Pancreas (tissue), 10 donors: ENCODE results near the gene LILRB3. TPM values are rescaled to one million over a fixed set of nuclear protein-coding genes. Genes with fewer than 3 reads are reported as not detected.

Source experiments
- ATAC-seq, 4 donors: fragments of 200-7000 bp; cut with Tn5 transposase; one replicate each; pipeline versions ENCODE4 v1.8.0 to v1.9.1; 2020; ENCODE audit warnings: mild to moderate bottlenecking in 4 of 4, moderate library complexity in 4 of 4
- DNase-seq, 6 donors: peaks; one replicate each; pipeline ENCODE4 v3.0.0-alpha.2; 2020
- FAIRE-seq: peaks from 2 replicates; lab custom pipeline; 2012; peaks lifted over from hg19 to GRCh38; lab: Jason Lieb, UNC
- H3K27ac ChIP-seq, 4 donors: fragments of 200-600 bp; sonication (generic); 1 replicate in 3 of 4; 2 replicates in 1 of 4; pipeline versions ENCODE4 v1.5.0 to v1.8.0; 2020
- H3K27me3 ChIP-seq, 4 donors: fragments of 200-600 bp; one replicate each; pipeline ENCODE4 v1.8.0; 2021
- H3K36me3 ChIP-seq, 3 donors: fragments of 200-600 bp; sonication (generic) in 1 of 3; one replicate each; pipeline versions ENCODE4 v1.5.0 to v1.8.0; 2020 to 2021
- H3K4me1 ChIP-seq, 3 donors: fragments of 200-600 bp; one replicate each; pipeline ENCODE4 v1.8.0; 2021
- H3K4me3 ChIP-seq, 4 donors: fragments of 200-600 bp; sonication (generic) in 2 of 4; one replicate each; pipeline versions ENCODE4 v1.5.0 to v1.8.0; 2020 to 2021
- H3K9me3 ChIP-seq, 4 donors: fragments of 200-600 bp; one replicate each; pipeline ENCODE4 v1.8.0; 2021
- WGBS, 2 donors: extraction: QIAGEN DNeasy Blood & Tissue Kit; methylation state at CpG; one replicate each; pipeline ENCODE4 v1.1.7; 2013; 5-methylcytosine and 5-hydroxymethylcytosine counted together
- intact Hi-C, 3 donors: fragments of 100-400 bp; cut with DNase I; formaldehyde crosslinking; loops; one replicate each; pipeline versions ENCODE4 v1.11.1 to v1.14.2; 2022
- polyA plus RNA-seq, 2 donors: library from polyadenylated mRNA; stranded (reverse); fragments of 200-250 nt; gene quantifications; one replicate each; pipeline ENCODE4 v1.2.3, GENCODE V29; 2013
- total RNA-seq, 6 donors: library from RNA; stranded (reverse); fragmentation: NEBNext Ultra II Directional in 4 of 6; extraction: Animal tissue kit (Norgen Biotek cat#: 25700) in 4 of 6; gene quantifications; one replicate each; pipeline versions ENCODE4 v1.2.1 to v1.2.4, GENCODE V29; 2021 to 2023
- TF ChIP-seq, protein P1 (sequence below), 4 donors: fragments of 200-600 bp; sonication (generic) in 3 of 4; IDR thresholded peaks; one replicate each; pipeline versions ENCODE4 v1.5.0 to v1.8.0; 2021; ENCODE audit warnings: antibody characterized with exemption in 4 of 4
- donor health status: healthy with polysubstance abuse.
- donor health status: DM: no; HTN: no; CAD: no; lungs with moderate emphysema.
- donor health status: DM: no; HTN: no; CAD: no.
- donor health status: control.
- donor health status: control.
- donor health status: Bipolar disorder and iron deficiency.
- donor health status: DM: yes; HTN: yes; CAD: no.
- donor health status: DM: no; HTN: no; CAD: no.
- donor health status: DM: no; HTN: no; CAD: no.
- donor health status: DM: yes; HTN: yes; CAD: no.

LILRB3 gene
- total and polyA plus RNA-seq, 8 donors, result 0.47 to 5.6 (median 1.8) TPM

DNA sequence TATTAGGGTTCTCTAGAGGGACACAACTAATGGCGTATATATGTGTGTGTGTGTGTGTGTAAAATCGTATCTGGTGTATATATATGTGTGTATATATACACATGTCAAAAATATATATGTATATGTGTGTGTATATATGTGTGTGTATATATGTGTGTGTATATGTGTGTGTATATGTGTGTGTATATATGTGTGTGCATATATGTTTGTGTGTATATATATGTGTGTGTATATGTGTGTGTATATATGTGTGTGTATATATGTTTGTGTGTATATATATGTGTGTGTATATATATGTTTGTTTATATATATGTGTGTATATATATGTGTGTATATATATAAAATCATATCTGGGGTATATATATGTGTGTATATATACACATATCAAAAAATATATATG is 39.7 kb upstream of the LILRB3 start:
- 52 to 71% methylated on average over 2 of the region's 2 CpGs for WGBS, 2 donors
- no peaks in the 10 kb centered on the region for H3K4me1 ChIP-seq
- intact Hi-C loops, result no loop called here
- H3K27me3 ChIP-seq, result no peaks in the 10 kb centered on the region
- ATAC-seq (no peak), DNase-seq (no peak), FAIRE-seq (peak; percentile 90)
- H3K36me3 ChIP-seq, result no peaks in the 10 kb centered on the region
- H3K9me3 ChIP-seq, result no peaks in the 10 kb centered on the region
- no peak overlapping the region for H3K27ac ChIP-seq
- TF ChIP-seq, protein P1, sequence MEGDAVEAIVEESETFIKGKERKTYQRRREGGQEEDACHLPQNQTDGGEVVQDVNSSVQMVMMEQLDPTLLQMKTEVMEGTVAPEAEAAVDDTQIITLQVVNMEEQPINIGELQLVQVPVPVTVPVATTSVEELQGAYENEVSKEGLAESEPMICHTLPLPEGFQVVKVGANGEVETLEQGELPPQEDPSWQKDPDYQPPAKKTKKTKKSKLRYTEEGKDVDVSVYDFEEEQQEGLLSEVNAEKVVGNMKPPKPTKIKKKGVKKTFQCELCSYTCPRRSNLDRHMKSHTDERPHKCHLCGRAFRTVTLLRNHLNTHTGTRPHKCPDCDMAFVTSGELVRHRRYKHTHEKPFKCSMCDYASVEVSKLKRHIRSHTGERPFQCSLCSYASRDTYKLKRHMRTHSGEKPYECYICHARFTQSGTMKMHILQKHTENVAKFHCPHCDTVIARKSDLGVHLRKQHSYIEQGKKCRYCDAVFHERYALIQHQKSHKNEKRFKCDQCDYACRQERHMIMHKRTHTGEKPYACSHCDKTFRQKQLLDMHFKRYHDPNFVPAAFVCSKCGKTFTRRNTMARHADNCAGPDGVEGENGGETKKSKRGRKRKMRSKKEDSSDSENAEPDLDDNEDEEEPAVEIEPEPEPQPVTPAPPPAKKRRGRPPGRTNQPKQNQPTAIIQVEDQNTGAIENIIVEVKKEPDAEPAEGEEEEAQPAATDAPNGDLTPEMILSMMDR (IDR thresholded peaks at IDR 0.05), result no peak
- H3K4me3 ChIP-seq, result no peak overlapping the region

DNA sequence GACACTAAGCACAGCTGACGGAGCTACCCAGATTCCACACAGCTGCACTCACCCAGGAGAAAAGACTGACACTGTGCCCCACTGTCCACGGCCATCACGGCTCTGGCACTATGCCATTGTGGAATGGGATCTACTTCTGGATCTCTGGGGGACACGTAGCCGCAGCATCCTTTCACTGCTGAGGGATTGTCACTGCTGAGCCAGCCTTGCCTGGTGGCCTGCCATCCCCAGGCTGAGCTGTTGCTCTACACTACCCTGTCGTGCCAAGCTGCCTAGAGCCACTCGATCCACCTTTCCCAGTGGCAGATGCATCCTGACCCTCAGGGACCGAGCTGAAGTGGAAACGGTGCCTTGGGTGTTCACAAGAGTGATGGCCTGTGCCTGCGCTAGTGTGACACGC is 39.3 kb upstream of the LILRB3 start:
- Histone ChIP-seq H3K27me3 (no peaks in the 10 kb centered on the region), H3K36me3 (no peaks in the 10 kb centered on the region), H3K9me3 (no peaks in the 10 kb centered on the region), H3K4me1 (no peaks in the 10 kb centered on the region), H3K4me3 (no peak overlapping the region), H3K27ac (no peak overlapping the region)
- FAIRE-seq (no peak), ATAC-seq (no peak), DNase-seq (peak in 2 of 6 donors; percentile 14 to 28)
- TF ChIP-seq, protein P1 (IDR thresholded peaks at IDR 0.05), result no peak
- 57 to 62% methylated on average over 11 of the region's 11 CpGs for WGBS, 2 donors
- intact Hi-C loops, result no loop called here

DNA sequence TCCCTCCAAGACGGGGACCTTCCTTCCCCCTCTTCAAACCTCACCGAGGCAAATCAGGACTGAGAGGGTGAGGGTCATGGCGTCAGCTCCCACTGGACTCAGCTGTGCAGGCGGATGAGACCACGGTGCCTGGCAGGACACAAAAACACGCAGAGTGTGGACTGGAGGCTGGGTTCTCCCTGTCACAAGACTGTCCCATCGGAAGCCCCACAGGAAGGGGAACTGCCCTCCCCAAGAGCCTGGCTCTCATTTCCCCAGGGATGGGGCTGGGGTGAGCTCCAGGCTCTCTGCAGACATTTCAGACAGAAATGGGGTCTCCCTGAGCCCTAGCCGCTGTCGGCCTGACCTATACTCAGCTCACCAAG is 34.3 kb upstream of the LILRB3 start, which contains the start of gene LILRB5:
Gene LILRB5, minus strand, starts transcription at position 158 of the 365 bp plus-strand sequence. Its CDS starts 80 bp downstream, at position 78.
- no peak within 1 kb of the TSS for H3K27ac ChIP-seq
- H3K9me3 ChIP-seq, result no peaks in the 10 kb centered on the region
- TF ChIP-seq, protein P1 (IDR thresholded peaks at IDR 0.05), result no peak
- no peaks in the 10 kb centered on the region for H3K4me1 ChIP-seq
- ATAC-seq (peak in 2 of 4 donors; percentile 34 to 42), DNase-seq (peak in 1 of 6 donors; percentile 16), FAIRE-seq (no peak)
- H3K36me3 ChIP-seq, result no peaks in the 10 kb centered on the region
- no peak within 1 kb of the TSS for H3K4me3 ChIP-seq
- H3K27me3 ChIP-seq, result peaks cover 0 to 6% (median 2%) of the 10 kb centered on the region in 4 donors
- WGBS, 2 donors, result 37 to 60% methylated on average over 9 of the region's 9 CpGs
- intact Hi-C loops, result no loop called here

DNA sequence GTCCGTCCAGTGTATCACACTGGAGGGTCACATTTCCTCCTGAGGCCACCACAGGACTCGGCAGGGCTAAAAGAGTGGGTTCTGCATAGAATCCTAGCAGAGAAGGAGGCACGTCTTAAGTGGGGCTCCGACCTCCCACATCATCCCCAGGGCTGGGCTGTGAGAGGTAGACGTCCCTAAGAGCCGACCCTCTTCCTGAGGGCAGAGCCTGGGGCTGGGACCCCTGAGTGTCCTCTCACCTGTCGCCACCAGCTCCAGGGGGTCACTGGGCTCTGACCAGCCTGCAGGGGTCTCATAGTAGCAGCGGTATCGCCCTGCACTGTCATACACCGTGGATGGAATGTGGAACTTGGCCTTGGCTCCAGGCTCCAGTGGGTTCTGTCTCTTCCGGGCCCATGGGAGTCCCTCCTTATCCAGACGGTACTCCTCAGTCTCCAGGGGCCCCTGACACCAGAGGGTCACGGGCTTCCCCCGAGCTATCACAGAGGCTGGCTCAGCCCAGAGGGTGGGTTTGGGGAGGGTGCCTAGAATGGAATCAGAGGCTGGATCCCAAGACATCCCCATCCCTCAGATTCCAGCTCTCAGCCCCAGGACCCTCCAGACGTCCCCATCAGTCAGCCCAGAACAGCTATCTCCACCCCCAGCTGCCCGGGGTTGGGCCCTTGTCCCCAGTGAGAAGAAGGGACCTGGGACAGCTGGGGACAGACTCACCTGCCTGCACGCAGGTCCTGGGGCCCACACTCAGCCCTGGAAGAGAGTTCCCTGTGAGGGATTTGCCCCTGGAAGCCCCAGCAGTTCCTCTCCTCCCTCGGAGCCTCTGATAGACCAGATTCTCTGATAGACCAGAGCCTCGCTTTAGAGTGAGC is 33.7 kb upstream of the LILRB3 start:
- Histone ChIP-seq H3K36me3 (no peaks in the 10 kb centered on the region), H3K27me3 (peaks cover 0 to 6% (median 2%) of the 10 kb centered on the region in 4 donors), H3K9me3 (no peaks in the 10 kb centered on the region), H3K27ac (no peak overlapping the region), H3K4me1 (no peaks in the 10 kb centered on the region), H3K4me3 (no peak overlapping the region)
- no peak for ATAC-seq
- WGBS, 2 donors, result 39 to 49% methylated on average over 19 of the region's 19 CpGs
- TF ChIP-seq, protein P1 (IDR thresholded peaks at IDR 0.05), result no peak
- intact Hi-C loops, result no loop called here
- peak in 1 of 6 donors; percentile 46 for DNase-seq
- FAIRE-seq, result no peak
